T-helper 17 cell (primary cell): Measurements from ENCODE around the gene GBE1. TPM values are rescaled to one million over a fixed set of nuclear protein-coding genes. Genes with fewer than 3 reads are reported as not detected.

ENCODE experiments used
- ATAC-seq: fragments of 150-1000 bp; cut with Tn5 transposase; 2 replicates; pipeline ENCODE4 v1.10.0; 2021; ENCODE audit warnings: mild to moderate bottlenecking, moderate library complexity
- DNase-seq, 3 donors: peaks; one replicate each; pipeline versions ENCODE4 v3.0.0 to v3.0.0-alpha.2; 2020 to 2021
- H3K9me3 ChIP-seq: one replicate; pipeline ENCODE4 v1.7.0; 2013; ENCODE audit warnings: low read length, mild to moderate bottlenecking; ENCODE audit not compliant: control insufficient read depth, poor library complexity, severe bottlenecking
- H3K27ac Mint-ChIP-seq: one replicate; pipeline ENCODE4 v1.8.0; 2022; ENCODE audit warnings: mild to moderate bottlenecking, moderate library complexity, mixed read lengths
- H3K27me3 Mint-ChIP-seq: one replicate; pipeline ENCODE4 v1.8.0; 2022; ENCODE audit warnings: mixed read lengths
- H3K36me3 Mint-ChIP-seq: one replicate; pipeline ENCODE4 v1.8.0; 2022; ENCODE audit warnings: low read depth, mixed read lengths
- H3K4me1 Mint-ChIP-seq: one replicate; pipeline ENCODE4 v1.8.0; 2022; ENCODE audit warnings: mild to moderate bottlenecking, mixed read lengths
- H3K4me3 Mint-ChIP-seq: one replicate; pipeline ENCODE4 v1.8.0; 2022; ENCODE audit warnings: mild to moderate bottlenecking, moderate library complexity, mixed read lengths
- total RNA-seq, 4 donors: library from RNA in 2 of 4; stranded (reverse) in 2 of 4; gene quantifications; one replicate each; pipeline ENCODE4 v1.2.3 and lab custom pipeline; 2022 to 2026

GBE1 gene
- total RNA-seq, 2 donors from 2014 or later = 8.0 to 8.6 TPM

- peaks cover 7% of the 10 kb centered on the region for H3K4me1 Mint-ChIP-seq
- ATAC-seq (no peak), DNase-seq (no peak)
- peaks cover 2% of the 10 kb centered on the region for H3K36me3 Mint-ChIP-seq
- no peak overlapping the region for H3K27ac Mint-ChIP-seq
- no peak overlapping the region for H3K4me3 Mint-ChIP-seq
- H3K9me3 ChIP-seq = no peaks in the 10 kb centered on the region
- no peaks in the 10 kb centered on the region for H3K27me3 Mint-ChIP-seq
Measured at GRCh38 chr3:81668283-81668682, 93.2 kb downstream of the GBE1 start.

GRCh38 chr3:81666502-81667121, 94.8 kb downstream of the GBE1 start:
- no peak for DNase-seq
- peaks cover 11% of the 10 kb centered on the region for H3K4me1 Mint-ChIP-seq
- H3K9me3 ChIP-seq = no peaks in the 10 kb centered on the region
- no peak for ATAC-seq
- no peak overlapping the region for H3K27ac Mint-ChIP-seq
- no peak overlapping the region for H3K4me3 Mint-ChIP-seq
- peaks cover 2% of the 10 kb centered on the region for H3K36me3 Mint-ChIP-seq
- no peaks in the 10 kb centered on the region for H3K27me3 Mint-ChIP-seq

GRCh38 chr3:81663114-81663513, 98.3 kb downstream of the GBE1 start:
- Mint-ChIP-seq H3K27ac (no peak overlapping the region), H3K4me1 (peaks cover 11% of the 10 kb centered on the region), H3K4me3 (no peak overlapping the region), H3K27me3 (no peaks in the 10 kb centered on the region), H3K36me3 (no peaks in the 10 kb centered on the region)
- DNase-seq (no peak), ATAC-seq (no peak)
- H3K9me3 ChIP-seq = no peaks in the 10 kb centered on the region

- H3K27me3 Mint-ChIP-seq = no peaks in the 10 kb centered on the region
Measured at GRCh38 chr3:81660036-81660435, 101.4 kb downstream of the GBE1 start.

GRCh38 chr3:81658322-81658997, 103.0 kb downstream of the GBE1 start:
- Mint-ChIP-seq H3K36me3 (no peaks in the 10 kb centered on the region), H3K27me3 (no peaks in the 10 kb centered on the region), H3K27ac (no peak overlapping the region), H3K4me3 (no peak overlapping the region), H3K4me1 (peaks cover 4% of the 10 kb centered on the region)
- DNase-seq (no peak), ATAC-seq (no peak)
- H3K9me3 ChIP-seq = no peaks in the 10 kb centered on the region

More at GRCh38 chr3:81660036-81660435, 101.4 kb downstream of the GBE1 start:
- ATAC-seq (no peak), DNase-seq (no peak)
- no peaks in the 10 kb centered on the region for H3K9me3 ChIP-seq
- H3K4me3 Mint-ChIP-seq = no peak overlapping the region
- no peak overlapping the region for H3K27ac Mint-ChIP-seq
- peaks cover 4% of the 10 kb centered on the region for H3K4me1 Mint-ChIP-seq
- no peaks in the 10 kb centered on the region for H3K36me3 Mint-ChIP-seq

- Mint-ChIP-seq H3K4me3 (no peak overlapping the region), H3K4me1 (no peaks in the 10 kb centered on the region), H3K27ac (no peak overlapping the region), H3K27me3 (no peaks in the 10 kb centered on the region), H3K36me3 (no peaks in the 10 kb centered on the region)
- DNase-seq = no peak
- no peaks in the 10 kb centered on the region for H3K9me3 ChIP-seq
- ATAC-seq = no peak
Measured at GRCh38 chr3:81651139-81651538, 110.3 kb downstream of the GBE1 start.

GRCh38 chr3:81650187-81650586, 111.3 kb downstream of the GBE1 start:
- H3K9me3 ChIP-seq = no peaks in the 10 kb centered on the region
- H3K36me3 Mint-ChIP-seq = no peaks in the 10 kb centered on the region
- ATAC-seq = no peak
- no peak for DNase-seq
- no peak overlapping the region for H3K27ac Mint-ChIP-seq
- H3K4me3 Mint-ChIP-seq = no peak overlapping the region
- no peaks in the 10 kb centered on the region for H3K27me3 Mint-ChIP-seq
- H3K4me1 Mint-ChIP-seq = no peaks in the 10 kb centered on the region

- H3K27ac Mint-ChIP-seq = no peak overlapping the region
- H3K4me1 Mint-ChIP-seq = no peaks in the 10 kb centered on the region
- H3K27me3 Mint-ChIP-seq = no peaks in the 10 kb centered on the region
- no peaks in the 10 kb centered on the region for H3K36me3 Mint-ChIP-seq
- no peak for DNase-seq
- no peaks in the 10 kb centered on the region for H3K9me3 ChIP-seq
- no peak overlapping the region for H3K4me3 Mint-ChIP-seq
- ATAC-seq = no peak
Measured at GRCh38 chr3:81645248-81645647, 116.2 kb downstream of the GBE1 start.

- no peaks in the 10 kb centered on the region for H3K9me3 ChIP-seq
- Mint-ChIP-seq H3K27me3 (no peaks in the 10 kb centered on the region), H3K4me1 (no peaks in the 10 kb centered on the region), H3K4me3 (no peak overlapping the region), H3K36me3 (no peaks in the 10 kb centered on the region), H3K27ac (no peak overlapping the region)
- DNase-seq (no peak), ATAC-seq (no peak)
Measured at GRCh38 chr3:81643721-81644120, 117.7 kb downstream of the GBE1 start.

GRCh38 chr3:81638480-81638879, 123.0 kb downstream of the GBE1 start:
- Mint-ChIP-seq H3K27me3 (no peaks in the 10 kb centered on the region), H3K27ac (no peak overlapping the region), H3K4me1 (no peaks in the 10 kb centered on the region), H3K4me3 (no peak overlapping the region), H3K36me3 (peaks cover 2% of the 10 kb centered on the region)
- no peaks in the 10 kb centered on the region for H3K9me3 ChIP-seq
- no peak for DNase-seq
- ATAC-seq = no peak

- DNase-seq = no peak
- Mint-ChIP-seq H3K27me3 (no peaks in the 10 kb centered on the region), H3K27ac (no peak overlapping the region), H3K4me1 (no peaks in the 10 kb centered on the region), H3K36me3 (peaks cover 2% of the 10 kb centered on the region), H3K4me3 (no peak overlapping the region)
- no peak for ATAC-seq
- H3K9me3 ChIP-seq = no peaks in the 10 kb centered on the region
Measured at GRCh38 chr3:81632659-81633058, 128.8 kb downstream of the GBE1 start.

- no peak overlapping the region for H3K4me3 Mint-ChIP-seq
- H3K4me1 Mint-ChIP-seq = no peaks in the 10 kb centered on the region
- DNase-seq (no peak), ATAC-seq (no peak)
- H3K9me3 ChIP-seq = no peaks in the 10 kb centered on the region
- no peak overlapping the region for H3K27ac Mint-ChIP-seq
- H3K27me3 Mint-ChIP-seq = no peaks in the 10 kb centered on the region
- H3K36me3 Mint-ChIP-seq = peaks cover 2% of the 10 kb centered on the region
Measured at GRCh38 chr3:81624756-81625155, 136.7 kb downstream of the GBE1 start.

- H3K36me3 Mint-ChIP-seq = peaks cover 2% of the 10 kb centered on the region
- H3K27ac Mint-ChIP-seq = no peak overlapping the region
- H3K4me1 Mint-ChIP-seq = no peaks in the 10 kb centered on the region
- H3K27me3 Mint-ChIP-seq = no peaks in the 10 kb centered on the region
- H3K4me3 Mint-ChIP-seq = no peak overlapping the region
- DNase-seq (no peak), ATAC-seq (no peak)
- H3K9me3 ChIP-seq = no peaks in the 10 kb centered on the region
Measured at GRCh38 chr3:81622395-81622794, 139.1 kb downstream of the GBE1 start.

- ATAC-seq (no peak), DNase-seq (no peak)
- no peak overlapping the region for H3K4me3 Mint-ChIP-seq
- H3K27me3 Mint-ChIP-seq = no peaks in the 10 kb centered on the region
- no peaks in the 10 kb centered on the region for H3K9me3 ChIP-seq
- H3K36me3 Mint-ChIP-seq = no peaks in the 10 kb centered on the region
- H3K27ac Mint-ChIP-seq = no peak overlapping the region
- H3K4me1 Mint-ChIP-seq = no peaks in the 10 kb centered on the region
Measured at GRCh38 chr3:81621277-81621676, 140.2 kb downstream of the GBE1 start.
